Upper lobe of left lung (tissue), 6 donors: ENCODE measurements around the gene KRT33A. TPM values are rescaled to one million over a fixed set of nuclear protein-coding genes. Genes with fewer than 3 reads are reported as not detected.

Experiments used
- ATAC-seq, 2 donors: fragments of 200-7000 bp; cut with Tn5 transposase; one replicate each; pipeline ENCODE4 v1.9.1; 2022; ENCODE audit warnings: mild to moderate bottlenecking in 2 of 2, moderate library complexity in 2 of 2; ENCODE audit not compliant: low FRiP score in 2 of 2
- DNase-seq, 2 donors: peaks; one replicate each; pipeline ENCODE4 v3.0.0-alpha.2; 2019 to 2020
- H3K27ac ChIP-seq, 4 donors: fragments of 200-600 bp; sonication (generic); one replicate each; pipeline ENCODE4 v1.5.1; 2016 to 2019
- H3K27me3 ChIP-seq, 4 donors: fragments of 200-600 bp; sonication (generic); one replicate each; pipeline ENCODE4 v1.5.1; 2017 to 2019
- H3K36me3 ChIP-seq, 4 donors: fragments of 200-600 bp; sonication (generic); one replicate each; pipeline ENCODE4 v1.5.1; 2016 to 2019
- H3K4me1 ChIP-seq, 4 donors: fragments of 200-600 bp; sonication (generic); one replicate each; pipeline ENCODE4 v1.5.1; 2018 to 2019
- H3K4me3 ChIP-seq, 4 donors: fragments of 200-600 bp; sonication (generic); one replicate each; pipeline ENCODE4 v1.5.1; 2017 to 2019; ENCODE audit warnings: mild to moderate bottlenecking in 2 of 4, moderate library complexity in 1 of 4
- H3K9me3 ChIP-seq, 4 donors: fragments of 200-600 bp; sonication (generic); one replicate each; pipeline ENCODE4 v1.5.1; 2018 to 2019
- EP300 ChIP-seq, 4 donors: sonication (generic); formaldehyde crosslinking; IDR thresholded peaks; one replicate each; pipeline ENCODE4 v1.5.1; 2017; ENCODE audit warnings: antibody characterized with exemption in 4 of 4, control low read depth in 2 of 4
- POLR2A ChIP-seq, 4 donors: fragments of 450-650 bp; IDR thresholded peaks; one replicate each; pipeline ENCODE4 v1.5.1; 2016 to 2017; ENCODE audit warnings: antibody characterized with exemption in 4 of 4, mild to moderate bottlenecking in 2 of 4
- POLR2AphosphoS5 ChIP-seq, 2 donors: sonication (generic); formaldehyde crosslinking; IDR thresholded peaks; one replicate each; pipeline ENCODE4 v1.5.1; 2017; ENCODE audit warnings: antibody characterized with exemption in 2 of 2
- WGBS, 2 donors: methylation state at CpG; one replicate each; pipeline ENCODE4 v1.1.5; 2017 to 2018; 5-methylcytosine and 5-hydroxymethylcytosine counted together
- total RNA-seq, 6 donors: library from RNA; depleted of rRNA in 4 of 6; stranded (reverse); fragments of >200 nt in 4 of 6; gene quantifications; one replicate each; pipeline versions ENCODE4 v1.1.0 to v1.2.1, GENCODE V29; 2016 to 2021
- TF ChIP-seq, protein P1 (sequence below), 6 experiments: fragments of 450-650 bp in 4 of 6; fragments of 200-600 bp in 2 of 6; sonication (generic) in 2 of 6; IDR thresholded peaks; one replicate each; pipeline ENCODE4 v1.5.1; 2016 to 2019; ENCODE audit warnings: antibody characterized with exemption in 6 of 6
- donor health status: DM: no; HTN: no; CAD: no; lungs with moderate emphysema.
- donor health status: DM: no; HTN: yes; CAD: no; lungs with severe emphysema.

KRT33A gene
- total RNA-seq, 6 donors from 2014 or later: not detected

DNA sequence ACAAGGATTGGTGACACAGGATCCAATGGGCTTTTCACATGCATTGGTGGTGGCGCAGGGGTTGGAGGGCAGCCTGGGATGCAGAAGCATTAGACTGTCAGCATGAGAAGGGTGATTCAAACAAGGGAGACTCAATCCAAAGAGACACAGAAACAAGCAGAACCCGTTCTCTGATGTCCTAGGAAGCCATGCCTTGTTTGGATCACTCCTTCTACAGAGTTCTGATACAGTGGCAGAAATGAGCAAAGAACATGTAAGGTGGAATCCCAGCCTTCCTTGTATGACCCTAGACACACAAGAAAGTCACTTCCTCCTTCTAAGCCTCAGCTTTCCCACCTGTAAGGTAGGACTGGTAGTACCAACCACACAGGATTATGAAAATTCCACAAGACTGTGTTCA, 13.3 kb upstream of the KRT33A start:
- Histone ChIP-seq H3K4me1 (no peaks in the 10 kb centered on the region), H3K36me3 (no peaks in the 10 kb centered on the region), H3K4me3 (no peak overlapping the region), H3K27me3 (no peaks in the 10 kb centered on the region), H3K27ac (no peak overlapping the region), H3K9me3 (no peaks in the 10 kb centered on the region)
- no peak for ATAC-seq
- 78 to 92% methylated on average over 2 of the region's 2 CpGs for WGBS, 2 donors
- no peak for DNase-seq
- TF ChIP-seq POLR2A (IDR thresholded peaks at IDR 0.05) (no peak), EP300 (IDR thresholded peaks at IDR 0.05) (no peak), POLR2AphosphoS5 (IDR thresholded peaks at IDR 0.05) (no peak)
- TF ChIP-seq, protein P1, sequence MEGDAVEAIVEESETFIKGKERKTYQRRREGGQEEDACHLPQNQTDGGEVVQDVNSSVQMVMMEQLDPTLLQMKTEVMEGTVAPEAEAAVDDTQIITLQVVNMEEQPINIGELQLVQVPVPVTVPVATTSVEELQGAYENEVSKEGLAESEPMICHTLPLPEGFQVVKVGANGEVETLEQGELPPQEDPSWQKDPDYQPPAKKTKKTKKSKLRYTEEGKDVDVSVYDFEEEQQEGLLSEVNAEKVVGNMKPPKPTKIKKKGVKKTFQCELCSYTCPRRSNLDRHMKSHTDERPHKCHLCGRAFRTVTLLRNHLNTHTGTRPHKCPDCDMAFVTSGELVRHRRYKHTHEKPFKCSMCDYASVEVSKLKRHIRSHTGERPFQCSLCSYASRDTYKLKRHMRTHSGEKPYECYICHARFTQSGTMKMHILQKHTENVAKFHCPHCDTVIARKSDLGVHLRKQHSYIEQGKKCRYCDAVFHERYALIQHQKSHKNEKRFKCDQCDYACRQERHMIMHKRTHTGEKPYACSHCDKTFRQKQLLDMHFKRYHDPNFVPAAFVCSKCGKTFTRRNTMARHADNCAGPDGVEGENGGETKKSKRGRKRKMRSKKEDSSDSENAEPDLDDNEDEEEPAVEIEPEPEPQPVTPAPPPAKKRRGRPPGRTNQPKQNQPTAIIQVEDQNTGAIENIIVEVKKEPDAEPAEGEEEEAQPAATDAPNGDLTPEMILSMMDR (IDR thresholded peaks at IDR 0.05): no peak

DNA sequence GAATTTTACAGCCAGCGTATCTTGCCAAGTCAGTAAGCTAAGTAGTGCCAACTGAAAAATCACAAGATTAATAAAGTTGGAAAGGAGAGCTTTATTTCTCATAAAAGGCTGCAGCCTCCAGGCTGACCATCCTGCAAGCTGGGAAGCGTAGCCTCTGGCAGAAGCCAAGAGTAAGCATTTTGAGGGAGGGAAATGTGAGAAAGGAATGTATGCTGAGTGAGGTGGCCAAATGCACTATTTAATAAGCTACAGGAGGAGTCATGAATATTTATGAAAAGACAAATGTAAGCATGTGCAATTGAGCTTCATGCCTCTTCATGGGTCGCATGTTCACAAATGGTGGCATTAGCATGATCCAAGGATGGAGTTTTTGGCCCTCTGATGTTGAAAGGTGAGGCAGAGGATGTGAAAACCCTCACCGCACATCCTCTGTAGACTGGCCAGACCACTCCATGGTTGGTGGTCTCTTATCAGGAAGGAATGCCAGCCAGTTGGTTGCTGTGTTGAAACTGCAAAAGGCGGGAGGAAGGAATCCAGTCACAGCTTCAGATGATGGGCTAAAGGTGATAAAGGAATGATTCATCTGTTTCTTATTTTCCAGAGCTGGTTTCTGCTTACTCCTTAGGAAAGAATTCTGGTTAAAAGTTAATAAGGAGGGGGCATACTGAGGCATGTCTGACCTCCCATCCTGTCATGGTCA, 9.8 kb upstream of the KRT33A start:
- TF ChIP-seq EP300 (IDR thresholded peaks at IDR 0.05) (no peak), POLR2AphosphoS5 (IDR thresholded peaks at IDR 0.05) (no peak), POLR2A (IDR thresholded peaks at IDR 0.05) (no peak)
- TF ChIP-seq, protein P1 (IDR thresholded peaks at IDR 0.05): no peak
- DNase-seq: no peak
- no peaks in the 10 kb centered on the region for H3K36me3 ChIP-seq
- H3K27ac ChIP-seq: no peak overlapping the region
- ATAC-seq: no peak
- H3K27me3 ChIP-seq: no peaks in the 10 kb centered on the region
- H3K9me3 ChIP-seq: no peaks in the 10 kb centered on the region
- WGBS, 2 donors: 81 to 92% methylated on average over 5 of the region's 5 CpGs
- no peaks in the 10 kb centered on the region for H3K4me1 ChIP-seq
- no peak overlapping the region for H3K4me3 ChIP-seq

DNA sequence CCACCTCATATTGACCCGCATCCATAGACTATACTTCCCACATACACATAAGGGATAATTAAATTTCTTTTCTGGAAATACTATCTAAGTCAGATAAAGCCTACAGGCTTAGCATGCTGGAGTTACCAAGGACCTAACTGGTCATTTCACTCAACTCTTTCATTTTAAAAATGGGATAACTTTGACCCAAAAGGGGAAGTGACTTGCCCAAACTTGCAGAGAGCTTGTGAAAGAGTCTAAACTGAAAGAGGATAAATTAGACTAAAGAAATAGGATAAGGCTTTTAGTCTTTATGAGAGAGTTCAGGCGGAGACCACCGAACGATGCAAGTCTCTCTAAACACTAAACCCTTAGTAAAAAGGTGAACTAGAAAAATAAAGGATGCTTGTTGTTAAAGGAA, 3.9 kb upstream of the KRT33A start:
- ATAC-seq: no peak
- no peaks in the 10 kb centered on the region for H3K4me1 ChIP-seq
- TF ChIP-seq, protein P1 (IDR thresholded peaks at IDR 0.05): no peak
- TF ChIP-seq EP300 (IDR thresholded peaks at IDR 0.05) (no peak), POLR2A (IDR thresholded peaks at IDR 0.05) (no peak), POLR2AphosphoS5 (IDR thresholded peaks at IDR 0.05) (no peak)
- no peaks in the 10 kb centered on the region for H3K27me3 ChIP-seq
- H3K27ac ChIP-seq: no peak overlapping the region
- no peak for DNase-seq
- 84 to 86% methylated on average over 4 of the region's 4 CpGs for WGBS, 2 donors
- H3K4me3 ChIP-seq: no peak overlapping the region
- no peaks in the 10 kb centered on the region for H3K36me3 ChIP-seq
- no peaks in the 10 kb centered on the region for H3K9me3 ChIP-seq

DNA sequence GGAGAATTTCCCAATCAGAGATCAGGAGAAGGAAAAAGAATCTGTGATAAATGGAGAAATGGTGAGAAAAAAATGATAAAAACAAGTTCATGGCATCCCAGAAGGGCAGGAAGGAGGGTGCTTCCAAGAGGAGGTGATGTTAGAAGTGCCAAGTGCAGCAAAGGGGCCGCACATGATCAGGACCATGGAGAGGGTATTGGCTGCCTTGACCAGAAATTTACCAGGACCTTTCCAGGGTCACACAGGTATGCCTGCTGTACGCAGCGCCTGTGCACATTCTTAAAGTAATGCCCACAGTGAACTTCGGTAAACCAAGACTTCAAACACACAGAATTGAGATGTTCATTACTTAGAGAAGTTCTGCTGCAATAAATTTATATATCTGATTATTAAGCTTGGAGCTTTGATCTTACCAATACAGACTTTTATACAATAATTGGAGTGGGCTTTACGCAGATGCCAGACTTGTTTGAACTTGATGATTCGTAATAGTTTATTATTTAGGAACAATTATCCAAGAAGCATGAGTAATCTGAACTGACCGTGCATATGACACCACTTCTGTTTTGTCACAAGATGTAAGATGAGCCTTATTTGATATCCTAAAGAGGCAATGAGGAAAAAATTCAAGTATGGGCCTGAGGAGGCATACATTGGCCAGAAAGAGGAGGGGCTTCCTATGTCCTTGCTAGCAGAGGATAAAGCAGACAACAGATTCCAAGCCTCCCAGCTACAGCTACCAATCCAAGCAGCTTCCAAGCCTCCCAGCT, 2.2 kb upstream of the KRT33A start:
- Histone ChIP-seq H3K4me3 (no peak overlapping the region), H3K36me3 (no peaks in the 10 kb centered on the region), H3K4me1 (no peaks in the 10 kb centered on the region), H3K9me3 (no peaks in the 10 kb centered on the region), H3K27me3 (no peaks in the 10 kb centered on the region), H3K27ac (no peak overlapping the region)
- WGBS, 2 donors: 67 to 76% methylated on average over 7 of the region's 7 CpGs
- DNase-seq (no peak), ATAC-seq (no peak)
- TF ChIP-seq, protein P1 (IDR thresholded peaks at IDR 0.05): no peak
- TF ChIP-seq POLR2A (IDR thresholded peaks at IDR 0.05): no peak
- no peak for TF ChIP-seq EP300 (IDR thresholded peaks at IDR 0.05)
- no peak for TF ChIP-seq POLR2AphosphoS5 (IDR thresholded peaks at IDR 0.05)
